ENCODE results near the gene CBFA2T3.
A peak's percentile ranks its signal among the peaks of the same experiment; 100 is the strongest.

Gene CBFA2T3

DNA sequence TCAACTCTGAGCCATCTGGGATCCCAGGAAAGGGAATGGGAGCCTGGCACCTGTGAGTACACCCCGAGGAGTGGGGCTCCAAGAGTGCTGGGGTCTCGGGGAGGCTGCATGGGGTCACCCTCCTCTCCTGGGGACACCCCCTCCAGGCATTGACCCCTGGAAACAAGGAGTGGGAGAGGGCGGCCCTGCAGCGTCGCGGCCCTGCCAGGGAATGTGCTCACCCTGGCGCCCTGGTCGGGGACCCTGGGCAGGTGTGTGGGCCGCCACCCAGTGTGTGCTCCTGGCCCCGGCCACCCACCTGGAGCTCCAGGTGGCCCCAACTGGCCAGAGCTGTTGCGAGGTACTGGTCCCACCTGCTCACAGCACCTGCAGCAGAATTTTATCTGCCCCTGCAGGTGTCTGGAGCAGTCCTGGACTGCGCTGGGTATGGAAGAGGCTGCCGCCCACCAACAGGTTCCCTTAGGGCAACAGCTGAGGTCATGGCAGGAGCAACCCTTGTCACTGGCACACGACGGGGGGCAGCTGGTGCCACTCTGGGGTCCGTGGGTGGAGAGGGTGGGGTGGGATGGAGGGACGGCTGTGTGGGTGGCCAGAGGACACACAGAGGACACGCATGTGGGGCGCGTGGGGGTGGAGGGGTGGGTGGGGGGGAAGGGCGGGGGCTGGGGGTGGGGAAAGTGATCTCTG, 105.1 kb downstream of the CBFA2T3 start:
- no peak for DNase-seq

DNA sequence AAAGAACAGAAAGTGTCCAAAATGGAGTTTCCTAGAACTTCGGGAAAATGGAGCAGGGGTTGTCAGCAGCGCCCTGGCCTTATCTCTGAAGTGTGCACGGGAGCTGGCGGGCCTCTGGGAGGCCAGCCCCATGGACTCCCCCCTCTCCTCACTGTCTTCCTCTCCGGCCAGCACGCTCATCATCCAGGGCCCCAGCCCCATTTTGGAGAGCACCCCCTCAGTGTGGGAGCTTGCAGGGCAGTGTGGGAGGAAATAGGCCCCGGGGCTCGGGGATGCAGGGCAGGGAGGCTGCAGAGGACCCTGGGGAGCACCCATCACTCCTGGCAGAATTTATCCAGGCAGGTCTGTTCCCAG, 105.7 kb downstream of the CBFA2T3 start:
- no peak for DNase-seq

DNA sequence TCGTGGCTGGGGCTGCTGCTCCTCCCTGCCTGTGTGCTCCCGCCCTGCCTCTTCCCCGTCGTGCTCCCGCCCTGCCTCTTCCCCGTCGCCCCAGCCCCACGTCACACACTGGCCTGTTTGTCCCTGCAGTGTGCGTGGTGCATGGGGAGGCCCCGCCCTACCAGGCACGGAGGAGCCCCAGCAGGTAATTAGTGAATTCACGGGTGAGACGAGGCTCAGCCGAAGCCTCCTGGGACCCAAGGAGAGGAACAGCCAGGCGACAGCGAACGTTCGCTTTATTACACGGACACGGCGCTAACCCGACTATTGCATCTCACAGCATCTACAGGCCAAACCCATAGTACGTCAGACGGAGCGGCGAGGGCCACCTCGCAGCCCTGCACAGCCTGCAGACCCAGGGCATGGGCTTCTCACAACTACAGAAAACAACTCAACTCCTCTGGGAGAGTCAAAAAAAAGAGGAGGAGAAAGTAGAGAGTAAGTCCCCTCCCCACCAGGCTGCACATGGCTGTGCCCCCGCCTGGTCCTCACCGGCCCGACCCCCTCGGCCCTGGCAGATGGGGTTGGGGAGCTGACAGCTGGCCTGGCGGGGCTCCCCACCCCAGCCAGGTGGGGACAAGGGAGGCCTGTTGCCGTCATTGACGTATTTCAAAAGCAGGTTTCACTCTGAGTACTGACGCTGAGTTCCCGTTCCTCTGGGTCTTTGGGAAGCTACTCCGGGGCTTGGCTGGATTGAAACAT, 106.2 kb downstream of the CBFA2T3 start:
- DNase-seq = no peak

DNA sequence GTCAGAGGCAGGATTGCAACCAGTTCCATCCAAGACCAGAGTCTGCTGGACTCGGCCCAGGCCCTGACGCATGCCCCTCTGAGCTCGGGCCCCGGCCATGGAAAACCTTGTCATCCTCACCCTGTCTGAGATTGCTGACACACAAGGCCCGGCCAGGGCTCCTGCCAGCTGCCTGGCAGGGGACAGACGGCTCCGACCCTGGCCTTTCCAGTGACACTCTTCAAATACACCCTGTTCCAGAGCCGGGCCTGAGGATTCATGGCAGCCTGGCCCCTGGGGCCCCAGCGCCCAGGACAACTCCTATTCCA, 107.4 kb downstream of the CBFA2T3 start:
- DNase-seq = no peak

DNA sequence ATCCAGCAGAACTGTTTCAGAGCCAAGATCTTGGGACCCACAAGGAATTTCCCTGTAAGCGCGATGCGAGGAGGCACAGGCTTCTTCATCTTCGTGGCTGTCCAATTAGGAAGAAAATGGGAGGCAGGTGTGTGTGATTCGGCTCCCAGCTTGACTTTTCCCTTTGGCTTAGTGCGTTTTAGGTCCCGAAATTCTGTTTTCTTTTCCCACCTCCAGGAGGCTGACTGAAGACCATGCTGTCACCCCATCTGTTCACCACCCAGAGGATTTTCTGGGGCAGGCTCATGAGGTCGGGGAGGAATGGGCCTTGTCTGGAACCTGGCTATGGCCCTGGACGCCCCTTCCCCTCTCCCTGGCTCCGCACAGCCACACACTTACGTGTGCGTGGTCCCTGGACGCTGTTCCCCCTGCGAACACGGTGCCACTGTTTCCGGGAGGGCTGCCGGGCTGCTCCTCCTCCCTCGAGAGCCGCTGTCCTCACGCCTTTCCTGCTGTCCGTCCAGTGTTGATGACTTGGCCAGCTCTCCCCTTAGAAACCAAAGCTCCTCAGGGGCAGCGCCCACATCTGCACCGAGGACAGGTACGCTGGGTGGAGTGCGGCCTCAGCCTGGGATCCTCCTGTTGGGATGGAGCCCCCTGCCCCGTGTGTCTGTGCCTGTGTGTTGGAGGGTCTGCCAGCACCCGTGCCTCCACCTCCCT, 107.9 kb downstream of the CBFA2T3 start:
- DNase-seq = no peak

DNA sequence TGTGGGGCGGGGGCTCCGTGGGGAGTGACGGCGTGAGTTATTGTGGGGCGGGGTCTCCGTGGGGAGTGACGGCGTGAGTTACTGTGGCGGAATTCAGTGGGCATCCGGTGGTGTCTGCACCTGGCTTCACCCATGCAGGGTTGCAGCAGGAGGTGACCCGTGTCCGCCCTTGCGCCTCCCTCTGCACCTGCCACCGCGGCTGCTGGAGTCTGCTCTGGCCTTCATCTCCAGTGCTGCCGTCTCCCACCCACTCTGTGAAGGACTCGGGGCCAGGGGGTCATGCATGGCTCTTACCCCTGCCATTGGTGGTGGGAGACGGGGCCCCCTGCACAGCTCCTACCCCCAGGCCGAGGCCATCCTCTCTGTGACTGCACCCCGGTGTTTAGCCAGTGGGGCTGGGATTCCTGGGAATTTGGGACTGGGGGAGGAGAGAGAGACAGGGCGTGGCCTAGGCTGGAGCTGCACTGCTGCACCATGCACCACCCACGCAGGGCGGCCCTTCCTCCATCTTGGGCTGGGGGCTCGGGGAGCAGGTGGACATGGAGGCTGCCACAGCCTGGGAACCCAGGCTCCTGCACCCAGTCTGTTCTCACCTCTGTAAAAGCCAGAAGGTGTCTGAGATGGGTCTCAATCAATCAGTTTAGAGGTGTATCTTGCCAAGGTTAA, 109.3 kb downstream of the CBFA2T3 start:
- DNase-seq = no peak

DNA sequence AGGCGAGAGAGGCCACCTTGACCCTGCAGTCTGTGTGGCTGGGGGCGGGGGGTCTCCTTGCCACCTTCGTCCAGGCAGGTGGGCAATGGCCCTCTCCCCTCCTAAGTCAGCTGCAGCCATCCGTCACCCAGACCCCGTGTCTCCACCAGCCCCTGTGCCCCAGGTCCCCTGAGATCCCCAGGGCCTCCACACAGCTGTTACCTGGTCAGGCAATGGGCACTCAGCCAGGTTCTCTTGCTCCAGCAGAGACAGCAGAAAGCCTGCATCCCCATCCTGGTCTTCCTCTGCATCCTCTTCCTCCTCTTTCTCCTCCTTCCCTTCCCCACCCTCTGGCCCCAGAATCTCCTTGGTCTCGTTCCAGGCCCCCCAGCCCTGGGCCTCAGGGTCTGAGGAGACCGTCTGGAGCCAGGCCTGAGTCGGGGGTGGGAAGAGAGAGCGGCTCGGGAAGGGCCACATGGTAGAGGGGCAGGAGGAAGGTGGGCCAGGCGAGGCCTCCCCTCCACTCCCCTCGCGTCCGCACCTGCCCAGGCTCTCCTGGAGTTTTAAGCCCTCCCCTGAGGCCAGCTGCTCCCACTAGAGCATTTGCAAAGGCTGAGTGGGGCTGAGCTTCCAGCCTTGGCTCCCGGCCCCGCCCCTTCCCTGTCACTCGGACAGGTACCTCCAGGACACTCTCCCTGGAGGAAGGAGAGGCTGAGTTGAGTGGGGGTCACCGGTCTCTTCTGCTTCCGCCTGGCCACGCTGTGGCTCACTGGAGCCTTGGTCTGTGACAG, 110.7 kb downstream of the CBFA2T3 start, which contains the start of gene PABPN1L:
PABPN1L (minus strand) TSS at position 510 of the 770 bp plus-strand sequence; CDS start at position 456, 54 bp downstream.
- no peak for DNase-seq

DNA sequence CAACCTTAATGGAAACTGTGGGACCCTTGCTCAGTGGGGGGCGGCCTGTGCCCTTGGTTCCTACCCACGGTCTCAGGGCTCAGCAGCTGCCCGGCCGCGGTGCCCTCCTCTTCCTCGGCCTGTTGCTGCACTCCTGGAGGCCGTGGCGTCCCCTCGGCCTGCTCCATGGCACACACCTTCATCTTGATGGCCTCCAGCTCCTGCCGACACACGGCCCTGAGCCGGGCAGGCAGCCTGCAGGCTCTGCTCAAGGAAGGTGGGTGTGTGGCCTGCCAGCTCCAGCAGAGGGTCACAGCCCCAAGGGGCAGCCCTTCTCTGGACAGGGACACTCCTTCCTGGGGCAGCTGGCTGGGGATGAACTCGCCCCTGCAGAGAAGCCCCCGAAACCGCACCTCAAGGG, 111.3 kb downstream of the CBFA2T3 start:
- DNase-seq = no peak

DNA sequence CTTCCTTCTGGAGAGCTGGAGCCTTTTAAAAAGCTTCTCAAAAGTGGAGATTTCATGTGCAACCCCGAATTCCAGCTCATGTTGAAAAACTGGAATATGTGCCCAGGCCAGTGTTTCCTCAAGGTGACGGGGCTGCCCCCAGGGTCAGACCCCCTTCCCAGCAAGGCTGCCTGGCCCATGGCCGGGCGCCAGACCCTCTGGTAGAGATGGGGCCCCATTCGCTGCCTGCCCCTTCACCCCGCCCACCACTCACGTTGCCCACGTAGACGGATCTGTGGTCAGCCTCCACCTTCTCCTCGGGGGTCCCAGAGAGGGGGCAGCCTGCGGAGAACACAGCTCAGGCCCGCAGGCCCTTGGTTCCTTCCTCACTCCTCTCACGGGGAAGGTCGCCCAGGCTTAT, 111.7 kb downstream of the CBFA2T3 start:
- no peak for DNase-seq

DNA sequence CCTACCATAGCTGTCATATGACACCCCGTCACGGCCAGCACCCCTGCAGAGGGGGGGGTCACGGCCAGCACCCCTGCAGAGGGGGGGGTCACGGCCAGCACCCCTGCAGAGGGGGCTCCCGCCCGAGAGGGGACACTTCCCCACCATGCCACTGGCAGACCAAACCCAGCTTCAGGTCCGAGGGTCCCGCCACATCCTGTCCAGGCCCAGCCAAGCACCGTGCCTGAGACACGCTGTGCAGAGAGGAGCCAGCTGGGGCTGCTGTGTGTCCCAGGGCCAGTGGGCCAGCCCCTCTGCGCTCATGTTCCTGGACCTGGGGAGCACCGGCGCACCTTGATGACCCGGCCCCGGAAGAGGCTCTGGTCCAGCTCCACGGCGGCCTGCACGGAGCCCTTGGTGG, 112.5 kb downstream of the CBFA2T3 start:
- DNase-seq = no peak

DNA sequence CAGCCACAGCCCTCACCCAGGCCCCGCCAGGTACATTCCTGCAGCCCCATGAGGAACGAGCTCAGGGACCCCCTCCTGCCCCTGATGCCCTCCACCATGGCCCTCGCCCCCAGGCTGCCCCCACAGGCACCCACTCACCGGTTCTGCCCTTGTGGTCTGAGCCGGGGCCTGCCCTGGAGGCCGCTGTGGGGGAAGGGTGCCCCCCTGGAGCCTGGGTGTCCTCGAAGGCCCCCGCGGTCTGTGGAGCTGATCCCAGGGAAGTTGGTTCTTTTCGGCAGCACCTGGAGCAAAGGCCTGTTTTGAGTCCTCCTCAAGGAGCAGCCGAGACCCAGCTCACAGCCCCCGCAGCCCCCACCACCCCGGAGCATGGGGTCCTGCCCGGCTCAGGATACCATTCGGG, 112.9 kb downstream of the CBFA2T3 start:
- no peak for DNase-seq

DNA sequence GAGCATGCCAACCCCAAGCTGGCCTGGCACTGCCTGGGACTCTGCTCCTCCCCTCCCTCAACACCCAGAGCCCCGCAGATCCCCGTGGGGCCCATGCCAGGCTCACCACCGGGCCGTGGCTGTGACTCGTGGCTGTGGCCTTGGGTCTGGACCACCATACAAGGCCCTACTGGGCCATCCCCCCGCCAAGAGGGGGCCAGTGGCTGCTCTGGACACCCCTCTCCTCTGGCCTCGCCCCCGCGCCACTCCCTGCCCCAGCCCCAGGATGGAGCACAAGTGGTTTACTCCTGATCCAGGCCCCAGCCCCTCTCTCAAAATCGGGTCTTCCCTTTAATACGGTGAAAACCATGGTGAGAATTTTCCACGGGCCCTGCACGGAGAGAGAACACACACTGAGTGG, 113.6 kb downstream of the CBFA2T3 start:
- DNase-seq = no peak

DNA sequence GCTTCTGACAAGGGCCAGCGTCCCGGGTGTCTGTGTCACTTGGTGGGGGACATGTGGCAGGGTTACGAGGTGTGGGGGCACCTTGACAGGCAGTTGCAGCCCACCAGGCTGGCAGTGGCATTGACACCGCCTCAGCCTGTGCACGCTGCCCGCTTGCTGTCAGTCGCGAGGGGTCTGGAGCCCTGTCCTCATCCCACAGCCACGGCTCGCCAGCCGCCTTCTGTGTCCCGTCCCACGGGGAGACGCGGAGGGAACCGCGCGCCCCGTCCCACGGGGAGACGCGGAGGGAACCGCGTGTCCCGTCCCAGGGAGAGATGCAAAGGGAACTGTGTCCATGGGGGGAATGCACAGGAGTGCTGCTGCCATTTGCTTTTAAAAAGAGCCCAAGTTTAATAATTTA, 114.0 kb downstream of the CBFA2T3 start:
- no peak for DNase-seq

DNA sequence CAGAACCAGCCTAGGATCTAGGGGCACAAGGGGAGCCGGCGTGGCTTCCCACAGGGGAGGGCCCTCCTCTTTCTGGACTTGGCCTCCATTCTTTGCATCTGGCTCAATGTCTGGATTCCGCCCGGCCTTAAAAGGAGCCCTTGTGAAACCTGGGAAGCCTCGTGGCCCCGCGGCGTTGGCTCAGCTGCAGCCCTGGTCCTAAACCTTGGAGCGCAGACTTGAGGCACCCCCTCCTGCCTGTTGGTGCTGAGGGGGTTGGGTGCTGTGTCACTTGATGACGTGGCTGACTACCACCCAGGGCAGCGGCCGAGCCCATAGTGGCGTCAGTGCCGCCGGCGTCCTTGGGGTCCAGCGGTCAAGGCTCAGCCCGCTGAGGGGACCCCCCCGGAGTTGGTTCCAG, 115.6 kb downstream of the CBFA2T3 start:
- no peak for DNase-seq

DNA sequence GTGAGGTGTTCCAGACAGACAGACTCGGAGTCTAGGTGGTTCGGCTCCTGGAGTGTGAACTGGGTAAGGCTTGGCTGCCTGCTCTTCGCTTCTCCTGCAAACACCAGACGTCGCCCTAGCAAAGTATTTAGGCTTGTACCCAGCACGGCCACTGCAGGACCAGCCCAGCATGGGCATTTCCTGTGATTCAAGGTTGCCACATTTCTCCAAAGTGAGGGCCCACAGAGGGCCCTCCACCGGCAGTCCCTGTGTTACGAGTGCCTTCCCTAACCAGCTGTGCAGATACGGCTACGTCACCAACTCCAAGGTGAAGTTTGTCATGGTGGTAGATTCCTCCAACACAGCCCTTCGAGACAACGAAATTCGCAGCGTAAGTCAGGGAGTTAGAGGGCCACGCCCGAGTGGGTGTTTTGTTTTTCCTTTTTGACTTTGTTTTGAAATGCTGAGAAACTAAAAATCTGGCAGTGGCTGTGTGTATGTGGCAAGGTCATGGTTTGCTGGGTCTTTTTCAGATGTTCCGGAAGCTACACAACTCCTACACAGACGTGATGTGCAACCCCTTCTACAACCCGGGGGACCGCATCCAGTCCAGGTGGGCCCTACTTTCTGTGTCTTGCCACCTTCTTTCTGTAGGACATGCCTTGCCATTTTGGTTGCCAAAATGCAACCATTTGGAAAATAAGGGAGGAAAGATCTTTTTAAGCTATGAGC, 117.5 kb downstream of the CBFA2T3 start:
- DNase-seq = no peak

DNA sequence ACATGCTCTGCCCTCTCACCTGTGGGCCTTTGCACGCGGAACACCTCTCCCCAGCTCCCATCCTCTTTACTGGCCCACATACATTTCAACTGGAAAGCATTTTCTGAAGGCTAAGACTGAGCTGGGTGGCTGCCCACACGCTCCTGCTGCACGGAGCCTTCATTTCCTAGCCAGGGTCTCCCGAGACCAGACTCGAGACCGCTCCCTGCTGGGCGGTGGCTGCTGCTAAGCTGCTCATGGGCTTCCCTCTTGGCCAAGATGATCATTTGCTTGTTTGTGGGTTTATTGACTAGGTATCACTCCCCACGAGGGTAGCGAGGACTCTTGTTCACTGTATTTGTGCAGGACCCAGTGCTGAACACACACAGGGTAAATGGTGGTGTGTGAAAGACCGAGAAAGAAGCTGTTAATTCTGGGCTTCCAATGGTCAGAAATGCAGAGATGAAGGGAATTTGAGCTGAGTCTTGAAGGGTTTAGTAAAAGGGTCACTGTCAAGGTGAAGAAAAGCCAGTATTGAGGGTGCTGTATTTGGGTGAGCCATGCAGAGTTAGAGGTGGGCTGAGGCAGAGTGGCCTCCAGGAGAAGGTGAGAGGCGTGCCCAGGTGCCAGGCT, 119.2 kb downstream of the CBFA2T3 start:
- peak; percentile 35 to 71 for DNase-seq

DNA sequence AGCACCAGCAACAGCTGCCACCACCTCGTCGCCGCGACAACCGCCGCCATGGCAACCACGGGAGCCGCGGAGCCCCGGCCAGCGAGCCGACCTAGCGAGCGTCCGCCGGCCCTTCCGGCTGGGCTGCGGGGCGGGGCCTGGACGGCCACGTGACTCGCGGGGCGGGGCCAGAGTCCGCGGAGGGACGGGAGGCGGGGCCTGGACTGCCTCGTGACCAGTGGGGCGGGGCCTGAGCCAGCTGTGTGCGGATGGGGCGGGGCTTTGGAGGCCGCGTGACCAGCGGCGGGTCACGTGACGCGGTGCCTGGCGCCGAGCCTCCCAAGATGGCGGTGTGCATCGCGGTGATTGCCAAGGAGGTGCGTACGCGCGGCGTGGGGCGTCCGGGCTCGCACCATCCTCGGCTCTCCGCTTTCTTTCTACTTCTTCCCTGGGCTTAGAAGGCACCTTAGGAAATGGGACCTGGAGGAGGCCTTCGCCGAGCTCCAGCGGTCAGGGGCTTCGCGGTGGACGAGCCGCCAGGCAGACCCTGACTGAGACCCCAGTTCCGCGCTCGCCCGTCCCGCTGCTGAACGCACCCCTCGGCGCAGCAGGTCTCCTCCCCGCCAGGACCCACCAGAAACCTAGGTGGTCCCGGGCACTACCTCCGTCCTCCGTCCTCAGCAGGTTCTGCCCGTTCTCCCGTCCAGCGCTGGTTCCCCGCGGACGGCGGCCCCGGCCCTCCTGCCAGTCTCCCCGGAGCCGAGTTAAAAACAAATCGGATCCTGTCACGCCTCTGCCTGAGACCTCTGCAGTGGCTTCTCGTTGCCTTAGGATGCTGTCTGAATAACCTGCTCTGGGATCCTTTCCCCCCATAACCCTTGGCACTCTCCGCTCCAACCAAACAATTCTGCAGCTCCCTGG, 119.9 kb downstream of the CBFA2T3 start, which contains the start of the genes GALNS and TRAPPC2L:
GALNS (minus strand) TSS at position 120 of the 900 bp plus-strand sequence; CDS start at position 50, 70 bp downstream.
TRAPPC2L (plus strand) TSS at position 300 of the 900 bp plus-strand sequence; CDS start at position 324, 24 bp downstream.
- peak; percentile 94 to 98 for DNase-seq

DNA sequence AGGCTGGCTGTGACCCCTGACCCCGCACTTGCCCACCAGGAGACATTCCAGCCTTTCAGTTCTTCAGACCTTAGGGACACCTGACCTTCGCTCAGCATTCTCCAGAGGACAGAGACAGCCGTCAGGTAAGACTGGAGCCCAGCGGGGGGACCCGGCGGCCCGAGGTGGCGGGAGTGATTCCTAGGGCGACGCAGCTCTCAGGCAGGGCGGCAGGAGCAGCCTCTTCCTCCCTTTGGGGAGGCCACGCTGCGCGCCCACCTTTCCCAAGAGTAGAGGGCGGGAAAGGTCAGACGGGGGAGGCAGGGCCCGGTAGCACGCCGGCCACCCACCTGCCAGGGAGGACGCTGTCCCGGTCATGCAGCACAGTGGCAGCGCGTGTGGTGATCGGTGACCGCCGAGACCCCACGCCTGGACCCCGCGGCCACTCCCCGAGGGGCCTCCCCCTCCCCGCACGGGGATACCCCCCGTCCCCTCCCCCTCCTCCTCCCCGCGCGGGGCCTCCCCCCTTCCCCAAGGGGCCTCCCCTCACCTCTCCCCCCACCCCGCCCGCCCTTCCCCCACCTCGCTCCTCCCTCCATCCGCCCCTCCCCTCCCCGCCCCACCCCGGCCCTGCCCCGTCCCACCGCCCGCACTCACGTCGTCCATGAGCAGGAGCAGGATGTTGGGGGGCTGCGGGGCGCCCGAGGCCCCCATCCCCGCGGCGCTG, 120.7 kb downstream of the CBFA2T3 start:
- DNase-seq = no peak

DNA sequence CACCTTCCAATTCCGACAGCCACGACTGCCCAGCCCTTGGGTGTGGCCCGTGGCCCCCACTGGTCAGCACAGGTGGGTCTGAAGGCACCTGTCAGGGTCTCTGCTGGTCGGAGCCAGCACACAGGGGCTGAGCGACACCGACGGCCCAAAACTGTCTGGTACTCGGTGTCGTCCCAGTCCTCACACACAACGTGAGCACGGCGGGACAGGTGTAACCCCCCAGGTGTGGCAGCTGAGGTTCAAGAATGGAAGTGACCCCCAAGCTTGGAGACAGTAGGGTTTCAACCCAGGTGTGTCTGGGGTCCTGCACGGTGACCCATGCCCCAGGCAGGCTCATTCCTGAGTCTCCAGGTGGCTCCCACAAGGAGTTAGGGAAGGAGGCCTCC, 121.3 kb downstream of the CBFA2T3 start:
- no peak for DNase-seq

DNA sequence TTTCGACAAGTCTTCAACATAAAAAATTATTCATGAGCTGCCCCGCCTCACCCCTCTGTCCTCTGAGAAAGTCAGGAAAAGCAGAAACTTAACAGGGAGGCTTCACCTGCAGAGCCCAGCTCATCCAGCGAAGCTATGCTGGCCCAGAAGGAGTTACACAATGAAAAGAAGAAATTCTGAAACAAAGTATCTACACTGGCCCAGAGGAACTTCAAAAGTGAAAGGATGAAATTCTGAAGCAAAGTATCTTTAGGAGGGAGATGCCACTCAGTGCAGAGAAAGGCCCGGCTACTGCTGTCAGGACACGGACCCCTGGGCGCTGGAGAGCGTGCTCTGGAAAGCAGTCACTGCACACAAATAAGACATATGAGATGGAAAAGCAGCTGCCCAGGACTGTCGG, 121.8 kb downstream of the CBFA2T3 start:
- DNase-seq = no peak

Data from hippocampal formation (tissue), 2 donors.